Smooth muscle cell (in vitro differentiated cells): ENCODE measurements around the gene LGALS3BP. TPM values are rescaled to one million over a fixed set of nuclear protein-coding genes. Genes with fewer than 3 reads are reported as not detected.

ENCODE experiments used
- DNase-seq: peaks from one replicate; lab custom pipeline; 2025; ENCODE audit not compliant: unreplicated experiment; lab: John Stamatoyannopoulos, UW
- H2AFZ ChIP-seq: fragments of 200-600 bp; sonication (generic); 2 replicates; pipeline ENCODE4 v1.6.0; 2016; ENCODE audit warnings: antibody characterized with exemption, low read depth, mild to moderate bottlenecking
- H3F3A ChIP-seq: fragments of 200-600 bp; sonication (generic); 2 replicates; pipeline ENCODE4 v1.6.0; 2017; ENCODE audit warnings: antibody characterized with exemption, low read depth
- H3K27ac ChIP-seq: fragments of 200-600 bp; sonication (generic); 2 replicates; pipeline ENCODE4 v1.5.1; 2016; ENCODE audit warnings: low read depth, mild to moderate bottlenecking
- H3K27me3 ChIP-seq: fragments of 200-600 bp; sonication (generic); 2 replicates; pipeline ENCODE4 v1.6.1; 2016; ENCODE audit warnings: low read depth, mild to moderate bottlenecking
- H3K36me3 ChIP-seq: fragments of 200-600 bp; sonication (generic); 2 replicates; pipeline ENCODE4 v1.5.1; 2016; ENCODE audit warnings: low read depth
- H3K4me1 ChIP-seq: fragments of 200-600 bp; sonication (generic); 2 replicates; pipeline ENCODE4 v1.5.1; 2016; ENCODE audit warnings: low read depth
- H3K4me2 ChIP-seq: fragments of 200-600 bp; sonication (generic); 2 replicates; pipeline ENCODE4 v1.6.0; 2016; ENCODE audit warnings: mild to moderate bottlenecking
- H3K4me3 ChIP-seq: fragments of 200-600 bp; sonication (generic); 2 replicates; pipeline ENCODE4 v1.5.1; 2016; ENCODE audit warnings: mild to moderate bottlenecking
- H3K79me2 ChIP-seq: fragments of 200-600 bp; sonication (generic); 2 replicates; pipeline ENCODE4 v1.6.0; 2016; ENCODE audit warnings: low read depth, mild to moderate bottlenecking
- H3K9ac ChIP-seq: fragments of 200-600 bp; sonication (generic); 2 replicates; pipeline ENCODE4 v1.6.0; 2016; ENCODE audit warnings: low read depth
- H3K9me3 ChIP-seq: fragments of 200-600 bp; sonication (generic); replicated peaks from 2 replicates; pipeline ENCODE4 v1.5.1; 2016; ENCODE audit warnings: low read depth
- H4K20me1 ChIP-seq: fragments of 200-600 bp; sonication (generic); 2 replicates; pipeline ENCODE4 v1.6.0; 2016; ENCODE audit warnings: low read depth
- WGBS: methylation state at CpG from one replicate; pipeline ENCODE4 v1.1.7; 2016; ENCODE audit warnings: low lambda C conversion rate; 5-methylcytosine and 5-hydroxymethylcytosine counted together
- polyA plus RNA-seq: library from polyadenylated mRNA; unstranded; fragments of >200 nt; fragmentation: Nextera tagmentation; extraction: Ambion mirVana; gene quantifications from 2 replicates; pipeline ENCODE4 v1.2.1, GENCODE V29; 2016
- total RNA-seq: library from RNA; depleted of rRNA; stranded (reverse); fragments of >200 nt; gene quantifications from 2 replicates; pipeline ENCODE4 v1.2.3, GENCODE V29; 2014
- TF ChIP-seq, protein P1 (sequence below): fragments of 200-600 bp; sonication (generic); IDR thresholded peaks from 2 replicates; pipeline ENCODE4 v1.5.1; 2017; ENCODE audit warnings: borderline replicate concordance, mild to moderate bottlenecking, antibody characterized with exemption; ENCODE audit not compliant: insufficient read depth, poor library complexity, severe bottlenecking

Gene LGALS3BP
- total and polyA plus RNA-seq, 2 experiments from 2014 or later = 66.5 to 151 TPM

- Histone ChIP-seq H3K79me2 (no peaks in the 10 kb centered on the region), H3K27ac (no peak overlapping the region), H3K27me3 (no peaks in the 10 kb centered on the region), H3K4me2 (no peak overlapping the region), H3K36me3 (no peaks in the 10 kb centered on the region), H3K9me3 (no peaks in the 10 kb centered on the region), H3K4me1 (no peaks in the 10 kb centered on the region), H3K9ac (no peak overlapping the region), H4K20me1 (no peaks in the 10 kb centered on the region), H2AFZ (peak overlapping the region; percentile 37), H3K4me3 (no peak overlapping the region), H3F3A (no peaks in the 10 kb centered on the region)
- DNase-seq = peak; percentile 16
- 52% methylated on average over 33 of the region's 33 CpGs for WGBS
- TF ChIP-seq, protein P1, sequence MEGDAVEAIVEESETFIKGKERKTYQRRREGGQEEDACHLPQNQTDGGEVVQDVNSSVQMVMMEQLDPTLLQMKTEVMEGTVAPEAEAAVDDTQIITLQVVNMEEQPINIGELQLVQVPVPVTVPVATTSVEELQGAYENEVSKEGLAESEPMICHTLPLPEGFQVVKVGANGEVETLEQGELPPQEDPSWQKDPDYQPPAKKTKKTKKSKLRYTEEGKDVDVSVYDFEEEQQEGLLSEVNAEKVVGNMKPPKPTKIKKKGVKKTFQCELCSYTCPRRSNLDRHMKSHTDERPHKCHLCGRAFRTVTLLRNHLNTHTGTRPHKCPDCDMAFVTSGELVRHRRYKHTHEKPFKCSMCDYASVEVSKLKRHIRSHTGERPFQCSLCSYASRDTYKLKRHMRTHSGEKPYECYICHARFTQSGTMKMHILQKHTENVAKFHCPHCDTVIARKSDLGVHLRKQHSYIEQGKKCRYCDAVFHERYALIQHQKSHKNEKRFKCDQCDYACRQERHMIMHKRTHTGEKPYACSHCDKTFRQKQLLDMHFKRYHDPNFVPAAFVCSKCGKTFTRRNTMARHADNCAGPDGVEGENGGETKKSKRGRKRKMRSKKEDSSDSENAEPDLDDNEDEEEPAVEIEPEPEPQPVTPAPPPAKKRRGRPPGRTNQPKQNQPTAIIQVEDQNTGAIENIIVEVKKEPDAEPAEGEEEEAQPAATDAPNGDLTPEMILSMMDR = peak; percentile 82
These were observed 8.6 kb downstream of the LGALS3BP start for GRCh38 chr17:78970834-78971755.

- H3K4me2 ChIP-seq = no peak overlapping the region
- DNase-seq = no peak
- no peak overlapping the region for H3K9ac ChIP-seq
- TF ChIP-seq, protein P1 = no peak
- no peaks in the 10 kb centered on the region for H3K4me1 ChIP-seq
- no peak overlapping the region for H2AFZ ChIP-seq
- H3K27ac ChIP-seq = no peak overlapping the region
- no peak overlapping the region for H3K4me3 ChIP-seq
- no peaks in the 10 kb centered on the region for H4K20me1 ChIP-seq
- no peaks in the 10 kb centered on the region for H3K36me3 ChIP-seq
- H3K9me3 ChIP-seq = no peaks in the 10 kb centered on the region
- H3K27me3 ChIP-seq = no peaks in the 10 kb centered on the region
- WGBS = 96% methylated on average over 9 of the region's 9 CpGs
- no peaks in the 10 kb centered on the region for H3K79me2 ChIP-seq
- no peaks in the 10 kb centered on the region for H3F3A ChIP-seq
These were observed 9.9 kb downstream of the LGALS3BP start for GRCh38 chr17:78969865-78970264.

DNA sequence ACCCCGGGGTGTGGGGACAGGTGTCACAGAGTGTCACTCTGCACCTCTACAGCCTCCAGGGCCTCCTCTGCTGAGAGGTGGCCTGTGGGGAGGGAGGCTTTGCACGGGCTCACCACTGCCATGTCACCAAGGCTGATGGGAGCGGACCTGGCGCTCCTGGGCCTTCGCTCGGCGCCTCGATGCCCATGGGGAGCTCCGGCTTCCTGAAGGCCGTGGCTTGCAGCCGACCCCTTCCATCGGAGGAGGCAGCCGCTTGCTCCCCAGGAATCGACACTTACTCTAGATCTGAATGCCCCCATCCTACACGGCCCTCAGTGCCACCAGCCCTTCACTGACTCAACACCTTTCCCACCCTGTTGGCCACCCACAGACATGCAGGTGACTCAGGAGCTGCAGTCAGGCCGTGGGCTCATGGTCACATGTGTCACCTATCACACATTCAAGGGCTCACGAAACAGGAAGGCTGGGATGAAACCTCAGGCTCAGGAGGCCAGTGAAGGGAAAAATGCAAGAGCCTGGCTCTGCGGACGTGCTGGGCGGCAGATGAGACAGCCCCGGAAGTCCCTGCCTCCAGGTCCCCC, 11.9 kb downstream of the LGALS3BP start:
- H3F3A ChIP-seq = no peaks in the 10 kb centered on the region

More for the DNA sequence above, 11.9 kb downstream of the LGALS3BP start:
- WGBS = 90% methylated on average over 21 of the region's 21 CpGs
- Histone ChIP-seq H3K79me2 (no peaks in the 10 kb centered on the region), H2AFZ (no peak overlapping the region), H3K4me2 (no peak overlapping the region), H3K4me3 (no peak overlapping the region), H3K9ac (no peak overlapping the region), H3K9me3 (no peaks in the 10 kb centered on the region), H4K20me1 (no peaks in the 10 kb centered on the region), H3K36me3 (no peaks in the 10 kb centered on the region), H3K27ac (no peak overlapping the region), H3K27me3 (no peaks in the 10 kb centered on the region), H3K4me1 (no peaks in the 10 kb centered on the region)
- no peak for DNase-seq
- TF ChIP-seq, protein P1 = no peak
